ENCODE measurements around the gene LHFPL5.

The LHFPL5 gene

GRCh38 chr6:35842381-35842780 is 37.2 kb downstream of the LHFPL5 start:
- DNase-seq (ENCODE audit: low read depth): no peak
- TF ChIP-seq CTCF (IDR thresholded peaks at IDR 0.05; ENCODE audit: low read depth, low read length, missing control alignments): no peak

GRCh38 chr6:35844290-35844689 is 39.1 kb downstream of the LHFPL5 start:
- H3K4me3 ChIP-seq (ENCODE audit: low read depth, low read length): no peak overlapping the region
- TF ChIP-seq CTCF (IDR thresholded peaks at IDR 0.05; ENCODE audit: low read depth, low read length, missing control alignments): no peak
- no peak for DNase-seq (ENCODE audit: low read depth)

More at GRCh38 chr6:35842381-35842780, 37.2 kb downstream of the LHFPL5 start:
- H3K4me3 ChIP-seq (ENCODE audit: low read depth, low read length): no peak overlapping the region

GRCh38 chr6:35850208-35850607 is 45.1 kb downstream of the LHFPL5 start:
- no peak overlapping the region for H3K4me3 ChIP-seq (ENCODE audit: low read depth, low read length)
- DNase-seq (ENCODE audit: low read depth): no peak
- no peak for TF ChIP-seq CTCF (IDR thresholded peaks at IDR 0.05; ENCODE audit: low read depth, low read length, missing control alignments)

GRCh38 chr6:35852994-35853393 is 47.8 kb downstream of the LHFPL5 start:
- TF ChIP-seq CTCF (IDR thresholded peaks at IDR 0.05; ENCODE audit: low read depth, low read length, missing control alignments): no peak
- no peak for DNase-seq (ENCODE audit: low read depth)
- no peak overlapping the region for H3K4me3 ChIP-seq (ENCODE audit: low read depth, low read length)

- DNase-seq (ENCODE audit: low read depth): no peak
- TF ChIP-seq CTCF (IDR thresholded peaks at IDR 0.05; ENCODE audit: low read depth, low read length, missing control alignments): no peak
Observed at GRCh38 chr6:35856250-35856649, 51.1 kb downstream of the LHFPL5 start.

GRCh38 chr6:35857853-35858252 is 52.7 kb downstream of the LHFPL5 start:
- no peak for DNase-seq (ENCODE audit: low read depth)
- TF ChIP-seq CTCF (IDR thresholded peaks at IDR 0.05; ENCODE audit: low read depth, low read length, missing control alignments): no peak
- H3K4me3 ChIP-seq (ENCODE audit: low read depth, low read length): no peak overlapping the region

More at GRCh38 chr6:35856250-35856649, 51.1 kb downstream of the LHFPL5 start:
- H3K4me3 ChIP-seq (ENCODE audit: low read depth, low read length): no peak overlapping the region

GRCh38 chr6:35859367-35859766 is 54.2 kb downstream of the LHFPL5 start:
- no peak overlapping the region for H3K4me3 ChIP-seq (ENCODE audit: low read depth, low read length)
- TF ChIP-seq CTCF (IDR thresholded peaks at IDR 0.05; ENCODE audit: low read depth, low read length, missing control alignments): no peak
- no peak for DNase-seq (ENCODE audit: low read depth)
